ENCODE data around the gene HTR3D.
"Not testable (repeated sequence)": the region's sequence is repeated elsewhere in the genome, so short reads cannot be mapped to it uniquely, and the experiment has no call there.

- TF ChIP-seq EP300 (IDR thresholded peaks at IDR 0.05; ENCODE audit: low read depth); CTCF (IDR thresholded peaks at IDR 0.05); POLR2AphosphoS5 (IDR thresholded peaks at IDR 0.05); POLR2A (IDR thresholded peaks at IDR 0.05): not testable (repeated sequence)
These were observed 6.3 kb upstream of the HTR3D start for GRCh38 chr3:184025256-184025655.

Measured in transverse colon (tissue), 4 donors.